Stimulated activated CD8-positive, alpha-beta memory T cell treated with anti-CD3 and anti-CD28 coated beads, Interleukin-15, amount 100 ng/mL, for 1 hour (primary cell): Measurements from ENCODE around the gene CYREN.
"Not testable (repeated sequence)": the region's sequence is repeated elsewhere in the genome, so short reads cannot be mapped to it uniquely, and the experiment has no call there.

Experiments used
- DNase-seq: peaks from one replicate; pipeline ENCODE4 v3.0.0-alpha.2; 2020; ENCODE audit warnings: low read depth

The CYREN gene

GRCh38 chr7:135159359-135160085 lies 11.0 kb downstream of the CYREN start:
- DNase-seq = no peak

GRCh38 chr7:135158874-135159273 lies 11.6 kb downstream of the CYREN start:
- no peak for DNase-seq

- no peak for DNase-seq
These were observed 12.3 kb downstream of the CYREN start for GRCh38 chr7:135158141-135158655.

- no peak for DNase-seq
These were observed 14.2 kb downstream of the CYREN start for GRCh38 chr7:135156290-135156689.

GRCh38 chr7:135154734-135155133 lies 15.8 kb downstream of the CYREN start:
- no peak for DNase-seq

GRCh38 chr7:135152442-135152841 lies 18.1 kb downstream of the CYREN start:
- DNase-seq = no peak

GRCh38 chr7:135151533-135151932 lies 19.0 kb downstream of the CYREN start:
- no peak for DNase-seq

GRCh38 chr7:135151132-135151531 lies 19.4 kb downstream of the CYREN start:
- no peak for DNase-seq

- no peak for DNase-seq
These were observed 20.3 kb downstream of the CYREN start for GRCh38 chr7:135150072-135150782.

- no peak for DNase-seq
These were observed 22.4 kb downstream of the CYREN start, which contains the start of gene TMEM140 for GRCh38 chr7:135147899-135148721. Gene TMEM140, plus strand, starts transcription at chr7:135148072. Its CDS starts 16,370 bp downstream, at chr7:135164442.

GRCh38 chr7:135147341-135147898 lies 23.1 kb downstream of the CYREN start:
- no peak for DNase-seq

GRCh38 chr7:135143885-135144668 lies 26.4 kb downstream of the CYREN start:
- no peak for DNase-seq

GRCh38 chr7:135129579-135129978 lies 40.9 kb downstream of the CYREN start:
- DNase-seq = no peak

GRCh38 chr7:135128931-135129330 lies 41.6 kb downstream of the CYREN start:
- DNase-seq = no peak

GRCh38 chr7:135124631-135125030 lies 45.9 kb downstream of the CYREN start:
- not testable (repeated sequence) for DNase-seq

GRCh38 chr7:135121868-135122267 lies 48.6 kb downstream of the CYREN start:
- no peak for DNase-seq

- no peak for DNase-seq
These were observed 53.4 kb downstream of the CYREN start for GRCh38 chr7:135117096-135117495.
